Fibroblast of pulmonary artery (primary cell): ENCODE data around the gene AMD1.

Source experiments
- DNase-seq: peaks from one replicate; pipeline ENCODE4 v3.0.0-alpha.2; 2010; ENCODE audit warnings: low read depth
- H3K4me3 ChIP-seq: replicated peaks from 2 replicates; pipeline ENCODE4 v1.5.1; 2011; ENCODE audit warnings: low read depth, mild to moderate bottlenecking, control low read depth, low read length, moderate library complexity
- CTCF ChIP-seq: IDR thresholded peaks from 2 replicates; pipeline ENCODE4 v1.5.1; 2011; ENCODE audit warnings: mild to moderate bottlenecking, control low read depth, low read length, inconsistent platforms; ENCODE audit errors: missing control alignments

AMD1 gene

GRCh38 chr6:110849781-110850180 is 24.8 kb upstream of the AMD1 start:
- no peak for DNase-seq
- TF ChIP-seq CTCF = no peak
- H3K4me3 ChIP-seq = no peak overlapping the region

- TF ChIP-seq CTCF = no peak
- H3K4me3 ChIP-seq = no peak overlapping the region
- no peak for DNase-seq
These were observed 21.8 kb upstream of the AMD1 start for GRCh38 chr6:110852773-110853172.

- TF ChIP-seq CTCF = no peak
- H3K4me3 ChIP-seq = no peak overlapping the region
- DNase-seq = no peak
These were observed 20.7 kb upstream of the AMD1 start for GRCh38 chr6:110853754-110854477.

GRCh38 chr6:110856296-110856695 is 18.3 kb upstream of the AMD1 start:
- TF ChIP-seq CTCF = no peak
- H3K4me3 ChIP-seq = no peak overlapping the region
- DNase-seq = no peak

GRCh38 chr6:110858016-110858415 is 16.6 kb upstream of the AMD1 start:
- TF ChIP-seq CTCF = no peak
- no peak overlapping the region for H3K4me3 ChIP-seq
- DNase-seq = no peak

- H3K4me3 ChIP-seq = no peak overlapping the region
- DNase-seq = no peak
- no peak for TF ChIP-seq CTCF
These were observed 15.9 kb upstream of the AMD1 start for GRCh38 chr6:110858562-110859214.

GRCh38 chr6:110859335-110859792 is 15.2 kb upstream of the AMD1 start:
- no peak for DNase-seq
- no peak overlapping the region for H3K4me3 ChIP-seq
- TF ChIP-seq CTCF = no peak
